Loucy (cell line): ENCODE data around the gene EPHB1.

ENCODE experiments used
- H2AFZ ChIP-seq: fragments of 200-600 bp; sonication (generic); 2 replicates; pipeline ENCODE4 v1.6.0; 2016; ENCODE audit warnings: antibody characterized with exemption, mild to moderate bottlenecking, low read length, moderate library complexity
- H3F3A ChIP-seq: fragments of 200-600 bp; 2 replicates; pipeline ENCODE4 v1.6.0; 2016; ENCODE audit warnings: antibody characterized with exemption, low read depth, mild to moderate bottlenecking
- H3K27me3 ChIP-seq: fragments of 200-600 bp; sonication (generic); 2 replicates; pipeline ENCODE4 v1.6.1; 2014; ENCODE audit warnings: low read length, mild to moderate bottlenecking; ENCODE audit not compliant: insufficient read depth, poor library complexity, severe bottlenecking
- H3K36me3 ChIP-seq: fragments of 200-600 bp; sonication (generic); 2 replicates; pipeline ENCODE4 v1.6.1; 2016; ENCODE audit warnings: low read length; ENCODE audit not compliant: insufficient read depth
- H3K4me1 ChIP-seq: fragments of 200-600 bp; sonication (generic); 2 replicates; pipeline ENCODE4 v1.5.1; 2014; ENCODE audit warnings: low read length, mild to moderate bottlenecking; ENCODE audit not compliant: insufficient read depth, poor library complexity, severe bottlenecking
- H3K4me2 ChIP-seq: fragments of 200-600 bp; sonication (generic); 2 replicates; pipeline ENCODE4 v1.6.0; 2014; ENCODE audit warnings: antibody characterized with exemption, low read length, low read depth, mild to moderate bottlenecking; ENCODE audit not compliant: poor library complexity, severe bottlenecking
- H3K4me3 ChIP-seq: fragments of 200-600 bp; sonication (generic); 2 replicates; pipeline ENCODE4 v1.5.1; 2014; ENCODE audit warnings: low read length, mild to moderate bottlenecking, mixed read lengths; ENCODE audit not compliant: poor library complexity, severe bottlenecking
- H3K79me2 ChIP-seq: fragments of 200-600 bp; sonication (generic); 2 replicates; pipeline ENCODE4 v1.6.1; 2014; ENCODE audit warnings: low read length; ENCODE audit not compliant: insufficient read depth
- H3K9ac ChIP-seq: fragments of 200-600 bp; sonication (generic); 2 replicates; pipeline ENCODE4 v1.6.0; 2014; ENCODE audit warnings: mild to moderate bottlenecking, low read depth, low read length, moderate library complexity; ENCODE audit not compliant: poor library complexity, severe bottlenecking
- H3K9me2 ChIP-seq: fragments of 200-600 bp; sonication (generic); replicated peaks from 2 replicates; pipeline ENCODE4 v1.6.1; 2016; ENCODE audit warnings: low read depth, low read length, mixed read lengths
- H3K9me3 ChIP-seq: fragments of 200-600 bp; sonication (generic); 2 replicates; pipeline ENCODE4 v1.6.1; 2014; ENCODE audit warnings: mild to moderate bottlenecking, antibody characterized with exemption, low read length, low read depth; ENCODE audit not compliant: insufficient read depth
- H4K20me1 ChIP-seq: fragments of 200-600 bp; sonication (generic); 2 replicates; pipeline ENCODE4 v1.6.0; 2014; ENCODE audit warnings: antibody characterized with exemption, low read length, mild to moderate bottlenecking; ENCODE audit not compliant: insufficient read depth, poor library complexity, severe bottlenecking
- EZH2phosphoT487 ChIP-seq: fragments of 200-600 bp; IDR thresholded peaks from 2 replicates; pipeline ENCODE4 v1.6.1; 2018; ENCODE audit warnings: antibody characterized with exemption, mild to moderate bottlenecking, moderate library complexity, borderline replicate concordance
- TF ChIP-seq, protein P1 (sequence below): fragments of 200-600 bp; sonication (generic); conservative IDR thresholded peaks from 2 replicates; pipeline ENCODE4 v1.5.1; 2014; ENCODE audit warnings: mild to moderate bottlenecking, antibody characterized with exemption, low read length

Gene EPHB1

DNA sequence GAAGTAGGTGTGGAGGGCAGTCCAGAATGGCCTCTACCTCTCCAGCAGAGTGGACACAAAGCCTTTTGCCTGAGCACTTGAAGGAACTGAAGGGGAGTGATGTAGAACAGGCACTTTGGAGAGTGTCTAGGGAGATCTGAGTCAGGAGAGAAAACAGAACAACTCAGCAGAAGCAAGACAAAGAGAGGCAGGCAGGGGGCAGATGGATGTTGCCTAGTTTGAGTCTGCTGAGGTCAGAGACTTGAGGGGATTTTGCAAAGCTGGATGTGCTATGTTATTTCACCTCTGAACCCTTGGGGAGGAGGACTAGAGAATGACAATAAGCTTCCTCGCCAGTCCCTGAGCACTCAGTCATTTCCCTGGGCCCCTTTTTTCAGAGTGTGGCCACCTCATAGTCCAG lies 366.4 kb downstream of the EPHB1 start:
- Histone ChIP-seq H3F3A (no peaks in the 10 kb centered on the region), H3K9me3 (no peaks in the 10 kb centered on the region), H3K36me3 (no peaks in the 10 kb centered on the region), H3K79me2 (no peaks in the 10 kb centered on the region), H4K20me1 (no peaks in the 10 kb centered on the region), H3K4me1 (no peaks in the 10 kb centered on the region), H2AFZ (no peak overlapping the region), H3K9ac (no peak overlapping the region), H3K4me2 (no peak overlapping the region), H3K27me3 (no peaks in the 10 kb centered on the region), H3K9me2 (no peaks in the 10 kb centered on the region), H3K4me3 (no peak overlapping the region)
- TF ChIP-seq, protein P1, sequence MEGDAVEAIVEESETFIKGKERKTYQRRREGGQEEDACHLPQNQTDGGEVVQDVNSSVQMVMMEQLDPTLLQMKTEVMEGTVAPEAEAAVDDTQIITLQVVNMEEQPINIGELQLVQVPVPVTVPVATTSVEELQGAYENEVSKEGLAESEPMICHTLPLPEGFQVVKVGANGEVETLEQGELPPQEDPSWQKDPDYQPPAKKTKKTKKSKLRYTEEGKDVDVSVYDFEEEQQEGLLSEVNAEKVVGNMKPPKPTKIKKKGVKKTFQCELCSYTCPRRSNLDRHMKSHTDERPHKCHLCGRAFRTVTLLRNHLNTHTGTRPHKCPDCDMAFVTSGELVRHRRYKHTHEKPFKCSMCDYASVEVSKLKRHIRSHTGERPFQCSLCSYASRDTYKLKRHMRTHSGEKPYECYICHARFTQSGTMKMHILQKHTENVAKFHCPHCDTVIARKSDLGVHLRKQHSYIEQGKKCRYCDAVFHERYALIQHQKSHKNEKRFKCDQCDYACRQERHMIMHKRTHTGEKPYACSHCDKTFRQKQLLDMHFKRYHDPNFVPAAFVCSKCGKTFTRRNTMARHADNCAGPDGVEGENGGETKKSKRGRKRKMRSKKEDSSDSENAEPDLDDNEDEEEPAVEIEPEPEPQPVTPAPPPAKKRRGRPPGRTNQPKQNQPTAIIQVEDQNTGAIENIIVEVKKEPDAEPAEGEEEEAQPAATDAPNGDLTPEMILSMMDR = no peak
- TF ChIP-seq EZH2phosphoT487 = no peak

DNA sequence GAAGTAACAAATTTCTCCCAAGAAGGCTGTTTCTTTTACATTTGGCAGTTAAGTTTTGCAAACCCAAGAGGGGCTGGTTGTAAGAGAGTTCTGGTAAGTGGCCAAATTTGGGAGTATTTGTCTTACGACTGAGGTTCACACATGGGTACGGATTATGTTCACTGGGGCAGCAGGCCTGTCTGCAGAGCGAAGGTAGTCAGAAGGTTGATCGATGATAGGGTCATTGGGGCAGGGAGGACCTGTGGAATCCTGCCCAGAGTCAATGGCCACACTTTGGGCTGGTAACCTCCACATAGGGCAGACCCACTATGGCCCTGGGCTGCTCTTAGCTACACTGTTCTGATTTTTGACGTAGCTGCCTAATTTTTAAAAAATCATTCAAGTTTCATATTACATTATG lies 368.6 kb downstream of the EPHB1 start:
- H3K4me2 ChIP-seq = no peak overlapping the region
- TF ChIP-seq, protein P1 = no peak
- no peak for TF ChIP-seq EZH2phosphoT487
- no peaks in the 10 kb centered on the region for H4K20me1 ChIP-seq
- H3K4me1 ChIP-seq = no peaks in the 10 kb centered on the region
- no peak overlapping the region for H3K9ac ChIP-seq
- H3K27me3 ChIP-seq = no peaks in the 10 kb centered on the region
- H3K4me3 ChIP-seq = no peak overlapping the region
- no peaks in the 10 kb centered on the region for H3F3A ChIP-seq
- H3K9me2 ChIP-seq = no peaks in the 10 kb centered on the region
- H3K36me3 ChIP-seq = no peaks in the 10 kb centered on the region
- no peaks in the 10 kb centered on the region for H3K9me3 ChIP-seq
- no peaks in the 10 kb centered on the region for H3K79me2 ChIP-seq
- H2AFZ ChIP-seq = no peak overlapping the region

DNA sequence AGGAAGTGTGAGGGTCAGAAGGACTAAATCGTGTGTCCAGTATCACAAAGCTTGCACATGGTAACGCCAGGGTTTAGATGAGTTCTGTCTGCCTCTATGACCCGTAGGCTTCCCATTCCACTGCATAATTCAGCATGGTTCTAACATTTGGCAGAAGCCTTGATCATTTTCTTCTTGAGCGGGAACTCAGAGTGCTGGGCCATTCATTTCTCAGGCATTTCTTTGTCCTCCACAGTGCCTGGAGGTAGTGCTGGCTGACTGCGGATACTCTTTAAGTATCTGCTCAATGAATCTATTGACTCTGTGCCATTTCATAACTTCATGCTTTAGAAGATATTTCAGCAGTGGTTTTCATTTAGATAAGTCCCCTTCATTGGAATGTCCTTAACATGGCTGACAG lies 370.2 kb downstream of the EPHB1 start:
- Histone ChIP-seq H3K9ac (no peak overlapping the region), H4K20me1 (no peaks in the 10 kb centered on the region), H3F3A (no peaks in the 10 kb centered on the region), H3K4me2 (no peak overlapping the region), H3K4me1 (no peaks in the 10 kb centered on the region), H3K9me3 (no peaks in the 10 kb centered on the region), H3K27me3 (no peaks in the 10 kb centered on the region), H3K4me3 (no peak overlapping the region), H3K79me2 (no peaks in the 10 kb centered on the region), H3K9me2 (no peaks in the 10 kb centered on the region), H3K36me3 (no peaks in the 10 kb centered on the region), H2AFZ (no peak overlapping the region)
- no peak for TF ChIP-seq EZH2phosphoT487
- TF ChIP-seq, protein P1 = no peak
